GM12878 (cell line): ENCODE measurements around the gene ATXN2. TPM values are rescaled to one million over a fixed set of nuclear protein-coding genes. Genes with fewer than 3 reads are reported as not detected.

Experiments used
- ATAC-seq: fragments of 200-7000 bp; cut with Tn5 transposase; 3 replicates; pipeline ENCODE4 v1.9.1; 2020; ENCODE audit warnings: mild to moderate bottlenecking, moderate library complexity
- BruUV-seq: library from RNA; stranded (reverse); fragments of 400-500 nt; replicated peaks from 2 replicates; lab custom pipeline; 2021; lab: Mats Ljungman, UMichigan
- CTCF ChIA-PET: fragments of 300-600 bp; sonication (Branson Sonifier 250); formaldehyde crosslinking; extraction: SDS; loops from one replicate; lab custom pipeline; 2021; ENCODE audit warnings: inconsistent platforms; lab: Yijun Ruan, JAX
- POLR2A ChIA-PET: fragments of 350-600 bp; formaldehyde crosslinking; extraction: SDS; loops from one replicate; lab custom pipeline; 2021; ENCODE audit warnings: inconsistent platforms; lab: Charles Lee
- RAD21 ChIA-PET: fragments of 300-600 bp; sonication (Branson Sonifier 250); formaldehyde crosslinking; loops from one replicate; lab custom pipeline; 2023; ENCODE audit warnings: antibody characterized with exemption; ENCODE audit not compliant: unreplicated experiment; lab: Charles Lee
- SMC1A ChIA-PET: fragments of 300-600 bp; sonication (Branson Sonifier 250); formaldehyde crosslinking; loops from one replicate; lab custom pipeline; 2023; ENCODE audit not compliant: unreplicated experiment, uncharacterized antibody; lab: Charles Lee
- DNase-seq: peaks from one replicate; pipeline ENCODE4 v3.0.0-alpha.2; 2011; ENCODE audit warnings: low read depth, low spot score
- FAIRE-seq: peaks from 3 replicates; lab custom pipeline; 2011; peaks lifted over from hg19 to GRCh38; lab: Jason Lieb, UNC
- H2AFZ ChIP-seq: 2 replicates; pipeline ENCODE4 v1.6.0; 2011; ENCODE audit warnings: low read depth, low read length, control low read depth; ENCODE audit not compliant: control insufficient read depth
- H3K27ac ChIP-seq: 2 replicates; pipeline ENCODE4 v1.5.1; 2011; ENCODE audit warnings: control low read depth; ENCODE audit not compliant: control insufficient read depth, insufficient read depth
- H3K27me3 ChIP-seq, 2 experiments: replicated peaks in 1 of 2; 2 replicates each; pipeline versions ENCODE4 v1.6.0 to v1.6.1; 2011; ENCODE audit warnings: low read length in 1 of 2; ENCODE audit not compliant: control insufficient read depth in 2 of 2, insufficient read depth in 2 of 2
- H3K36me3 ChIP-seq, 2 experiments: 2 replicates each; pipeline ENCODE4 v1.5.1; 2011; ENCODE audit warnings: low read length in 1 of 2; ENCODE audit not compliant: control insufficient read depth in 2 of 2, insufficient read depth in 2 of 2
- H3K4me1 ChIP-seq: 2 replicates; pipeline ENCODE4 v1.6.1; 2011; ENCODE audit warnings: mild to moderate bottlenecking, low read length, moderate library complexity, mixed read lengths; ENCODE audit not compliant: control insufficient read depth, insufficient read depth
- H3K4me2 ChIP-seq: 2 replicates; pipeline ENCODE4 v1.6.0; 2011; ENCODE audit warnings: control low read depth; ENCODE audit not compliant: control insufficient read depth, insufficient read depth
- H3K4me3 ChIP-seq: fragments of 200-600 bp; sonication (generic); 2 replicates; pipeline ENCODE4 v1.5.1; 2016
- H3K79me2 ChIP-seq: 2 replicates; pipeline ENCODE4 v1.6.0; 2011; ENCODE audit warnings: low read length; ENCODE audit not compliant: control insufficient read depth, insufficient read depth
- H3K9ac ChIP-seq: 2 replicates; pipeline ENCODE4 v1.8.0; 2011; ENCODE audit warnings: low read length, control low read depth, mixed read lengths; ENCODE audit not compliant: control insufficient read depth, insufficient read depth
- H3K9me3 ChIP-seq: replicated peaks from 3 replicates; pipeline ENCODE4 v1.5.1; 2011; ENCODE audit warnings: mild to moderate bottlenecking, low read length; ENCODE audit not compliant: control insufficient read depth, insufficient read depth
- H4K20me1 ChIP-seq: 2 replicates; pipeline ENCODE4 v1.6.0; 2011; ENCODE audit not compliant: control insufficient read depth, insufficient read depth
- ATF7 ChIP-seq: fragments of 450-650 bp; IDR thresholded peaks from 2 replicates; pipeline ENCODE4 v1.6.1; 2016; ENCODE audit warnings: low read depth, mild to moderate bottlenecking
- CUX1 ChIP-seq: IDR thresholded peaks from 2 replicates; pipeline ENCODE4 v1.6.1; 2012; ENCODE audit warnings: improper control_type of control experiment, low read depth, low read length; ENCODE audit not compliant: insufficient replicate concordance
- HDGF ChIP-seq: fragments of 450-650 bp; IDR thresholded peaks from 2 replicates; pipeline ENCODE4 v1.6.1; 2016; ENCODE audit warnings: antibody characterized with exemption
- IRF4 ChIP-seq: IDR thresholded peaks from 2 replicates; pipeline ENCODE4 v1.6.1; 2011; ENCODE audit warnings: low read depth, low read length
- JUNB ChIP-seq: IDR thresholded peaks from 2 replicates; pipeline ENCODE4 v1.6.1; 2016; ENCODE audit warnings: antibody characterized with exemption, mild to moderate bottlenecking
- MTA2 ChIP-seq: fragments of 450-650 bp; IDR thresholded peaks from 2 replicates; pipeline ENCODE4 v1.6.1; 2016; ENCODE audit warnings: low read depth, mild to moderate bottlenecking, moderate library complexity
- NFIC ChIP-seq: IDR thresholded peaks from 2 replicates; pipeline ENCODE4 v1.6.1; 2012; ENCODE audit warnings: low read depth, mild to moderate bottlenecking, inconsistent platforms, low read length, moderate library complexity
- NFXL1 ChIP-seq: fragments of 450-650 bp; IDR thresholded peaks from 2 replicates; pipeline ENCODE4 v1.6.1; 2017; ENCODE audit warnings: antibody characterized with exemption, mild to moderate bottlenecking, borderline replicate concordance
- POLR2AphosphoS2 ChIP-seq: IDR thresholded peaks from 2 replicates; pipeline ENCODE4 v1.6.1; 2011; ENCODE audit warnings: low read depth, mild to moderate bottlenecking, low read length, improper control_type of control experiment, moderate library complexity
- RB1 ChIP-seq: fragments of 450-650 bp; formaldehyde crosslinking; IDR thresholded peaks from 2 replicates; pipeline ENCODE4 v1.6.1; 2017; ENCODE audit warnings: mild to moderate bottlenecking, borderline replicate concordance
- TBL1XR1 ChIP-seq: IDR thresholded peaks from 2 replicates; pipeline ENCODE4 v1.6.1; 2012; ENCODE audit warnings: low read depth, low read length, improper control_type of control experiment
- ZBTB4 ChIP-seq: fragments of 450-650 bp; formaldehyde crosslinking; IDR thresholded peaks from 2 replicates; pipeline ENCODE4 v1.4.0; 2022; ENCODE audit warnings: mild to moderate bottlenecking, moderate library complexity
- WGBS: methylation state at CpG from one replicate; pipeline ENCODE4 v1.1.6; 2016; ENCODE audit warnings: low lambda C conversion rate; ENCODE audit not compliant: insufficient replicate concordance, insufficient coverage; ENCODE audit errors: missing lambda C conversion rate; 5-methylcytosine and 5-hydroxymethylcytosine counted together
- in situ Hi-C: fragments of 300-500 bp; cut with MboI; formaldehyde crosslinking; loops from 9 replicates; pipeline ENCODE4 v1.14.3; 2018; ENCODE audit warnings: mixed read lengths
- intact Hi-C: fragments of 100-400 bp; cut with micrococcal nuclease; formaldehyde crosslinking; loops from one replicate; pipeline ENCODE4 v1.14.2; 2022; ENCODE audit not compliant: unreplicated experiment
- polyA plus RNA-seq, 11 experiments: library from polyadenylated mRNA; depleted of rRNA in 4 of 11; unstranded in 6 of 11; stranded (reverse) in 5 of 11; fragments of >200 nt; fragmentation: Nextera tagmentation in 4 of 11; fragmentation: Illumina TruSeq in 1 of 11; extraction: Ambion mirVana in 4 of 11; extraction: Trizol in 1 of 11; gene quantifications; 1 replicate in 1 of 11; 2 replicates in 10 of 11; pipeline versions ENCODE4 v1.2.1 to v1.2.3, GENCODE V29; 2011 to 2016; ENCODE audit warnings: inconsistent platforms in 2 of 11, missing spikeins in 2 of 11, low read depth in 1 of 11
- total RNA-seq, 4 experiments: library from RNA; depleted of rRNA in 3 of 4; stranded (reverse); fragments of >200 nt in 3 of 4; fragmentation: Illumina TruSeq in 1 of 4; extraction: Trizol in 1 of 4; gene quantifications; 2 replicates each; pipeline versions ENCODE4 v1.2.1 to v1.2.3, GENCODE V29; 2013 to 2021
- TF ChIP-seq, protein P1 (sequence below): fragments of 450-650 bp; IDR thresholded peaks from 2 replicates; pipeline ENCODE4 v1.6.1; 2018; ENCODE audit warnings: borderline replicate concordance, mild to moderate bottlenecking; ENCODE audit not compliant: partially characterized antibody

ATXN2 gene
- total and polyA plus RNA-seq, 10 of the 15 experiments (the other 5 are each of a cell fraction or from before 2014, with no cell fraction given) = 8.8 to 31.5 (median 19.0) TPM

GRCh38 chr12:111451232-111451631 lies 147.9 kb downstream of the ATXN2 start:
- POLR2A ChIA-PET = interaction anchor here (1.1 to 3.0 kb wide), 11 partner anchors 9 to 79 kb away, joined by 3 to 27 read pairs (median 4); no protein-coding TSS in a partner anchor
- in situ Hi-C loops (no loop called here), intact Hi-C loops (loop anchor here (1.0 to 2.0 kb wide), 2 partner anchors 54 to 120 kb away; no protein-coding TSS in a partner anchor)
- 0% methylated on average over 1 of the region's 1 CpG for WGBS
- Histone ChIP-seq H3K9me3 (no peaks in the 10 kb centered on the region), H3K4me2 (no peak overlapping the region), H3K9ac (no peak overlapping the region), H2AFZ (no peak overlapping the region), H3K36me3 (peaks cover 34 to 50% of the 10 kb centered on the region in 2 experiments), H3K4me1 (peaks cover 41% of the 10 kb centered on the region), H3K79me2 (peaks cover 6% of the 10 kb centered on the region), H3K27ac (no peak overlapping the region), H4K20me1 (no peaks in the 10 kb centered on the region; the same call in 1 of the 2 replicates), H3K4me3 (no peak overlapping the region), H3K27me3 (no peaks in the 10 kb centered on the region)
- RAD21 ChIA-PET = interaction anchor here (0.7 to 22.6 kb wide), 23 partner anchors 7 to 1877 kb away, joined by 3 to 804 read pairs (median 5); partner anchors contain the start of genes ACAD10, BRAP, MMAB and MVK
- SMC1A ChIA-PET = interaction anchor here (0.6 to 16.8 kb wide), 25 partner anchors 8 to 711 kb away, joined by 3 to 605 read pairs (median 6); partner anchors contain the start of genes PHETA1 and SH2B3
- FAIRE-seq (no peak), DNase-seq (no peak), ATAC-seq (no peak)
- no TSS peak for BruUV-seq
- CTCF ChIA-PET = interaction anchor here (0.8 to 27.3 kb wide), 25 partner anchors 8 to 364 kb away, joined by 3 to 1117 read pairs (median 6); partner anchors contain the start of genes PHETA1 and SH2B3
- TF ChIP-seq ZBTB4 (no peak), RB1 (no peak), NFIC (no peak), JUNB (no peak), HDGF (no peak), TBL1XR1 (no peak), ATF7 (no peak), IRF4 (no peak), CUX1 (no peak), POLR2AphosphoS2 (no peak), MTA2 (no peak), NFXL1 (no peak)
- TF ChIP-seq, protein P1, sequence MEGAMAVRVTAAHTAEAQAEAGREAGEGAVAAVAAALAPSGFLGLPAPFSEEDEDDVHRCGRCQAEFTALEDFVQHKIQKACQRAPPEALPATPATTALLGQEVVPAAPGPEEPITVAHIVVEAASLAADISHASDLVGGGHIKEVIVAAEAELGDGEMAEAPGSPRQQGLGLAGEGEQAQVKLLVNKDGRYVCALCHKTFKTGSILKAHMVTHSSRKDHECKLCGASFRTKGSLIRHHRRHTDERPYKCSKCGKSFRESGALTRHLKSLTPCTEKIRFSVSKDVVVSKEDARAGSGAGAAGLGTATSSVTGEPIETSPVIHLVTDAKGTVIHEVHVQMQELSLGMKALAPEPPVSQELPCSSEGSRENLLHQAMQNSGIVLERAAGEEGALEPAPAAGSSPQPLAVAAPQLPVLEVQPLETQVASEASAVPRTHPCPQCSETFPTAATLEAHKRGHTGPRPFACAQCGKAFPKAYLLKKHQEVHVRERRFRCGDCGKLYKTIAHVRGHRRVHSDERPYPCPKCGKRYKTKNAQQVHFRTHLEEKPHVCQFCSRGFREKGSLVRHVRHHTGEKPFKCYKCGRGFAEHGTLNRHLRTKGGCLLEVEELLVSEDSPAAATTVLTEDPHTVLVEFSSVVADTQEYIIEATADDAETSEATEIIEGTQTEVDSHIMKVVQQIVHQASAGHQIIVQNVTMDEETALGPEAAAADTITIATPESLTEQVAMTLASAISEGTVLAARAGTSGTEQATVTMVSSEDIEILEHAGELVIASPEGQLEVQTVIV = no peak
